K562 (cell line): ENCODE data around the gene ZNF22. TPM values are rescaled to one million over a fixed set of nuclear protein-coding genes. Genes with fewer than 3 reads are reported as not detected.

ENCODE experiments used
- ARNT ChIP-seq, 2 experiments: fragments of 450-650 bp; IDR thresholded peaks; 2 replicates each; pipeline ENCODE4 v1.6.1; 2016; ENCODE audit warnings: mild to moderate bottlenecking in 1 of 2
- BRD4 ChIP-seq: fragments of 200-600 bp; sonication (generic); IDR thresholded peaks from 2 replicates; pipeline ENCODE4 v1.6.1; 2017; ENCODE audit warnings: inconsistent platforms
- CBFA2T2 ChIP-seq: fragments of 450-650 bp; conservative IDR thresholded peaks from 2 replicates; pipeline ENCODE4 v1.6.1; 2017; ENCODE audit warnings: mild to moderate bottlenecking
- CCNT2 ChIP-seq: IDR thresholded peaks from 2 replicates; pipeline ENCODE4 v1.6.1; 2011; ENCODE audit warnings: borderline replicate concordance, low read depth, mild to moderate bottlenecking, moderate library complexity, mixed read lengths, low read length; ENCODE audit not compliant: insufficient read length; ENCODE audit errors: extremely low read depth
- FOXM1 ChIP-seq, 2 experiments: fragments of 450-650 bp in 1 of 2; sonication (generic) in 1 of 2; formaldehyde crosslinking in 1 of 2; IDR thresholded peaks; 2 replicates each; pipeline versions ENCODE4 v1.6.1 to v1.9.0; 2017 to 2022; ENCODE audit warnings: low read depth in 2 of 2, mild to moderate bottlenecking in 2 of 2, missing genetic modification reagents in 1 of 2, moderate library complexity in 1 of 2
- GABPA ChIP-seq: fragments of 200-800 bp; sonication (Bioruptor generic); conservative IDR thresholded peaks from 2 replicates; pipeline ENCODE4 v1.6.1; 2016; ENCODE audit warnings: low read depth, missing genetic modification characterization, missing compliant biosample characterization
- HMG20A ChIP-seq: fragments of 450-650 bp; formaldehyde crosslinking; conservative IDR thresholded peaks from 2 replicates; pipeline ENCODE4 v1.4.0; 2020; ENCODE audit warnings: mild to moderate bottlenecking, mixed read lengths
- HMGN3 ChIP-seq: IDR thresholded peaks from 2 replicates; pipeline ENCODE4 v1.6.1; 2011; ENCODE audit warnings: borderline replicate concordance, low read depth, mild to moderate bottlenecking, mixed read lengths, low read length; ENCODE audit not compliant: insufficient read length; ENCODE audit errors: extremely low read depth
- JUNB ChIP-seq: fragments of 450-650 bp; formaldehyde crosslinking; conservative IDR thresholded peaks from 2 replicates; pipeline ENCODE4 v1.4.0; 2020; ENCODE audit warnings: mild to moderate bottlenecking
- KDM4B ChIP-seq, 2 experiments: fragments of 450-650 bp in 1 of 2; sonication (generic) in 1 of 2; IDR thresholded peaks; 2 replicates each; pipeline ENCODE4 v1.6.1; 2016 to 2017; ENCODE audit warnings: borderline replicate concordance in 2 of 2, antibody characterized with exemption in 1 of 2, low read depth in 1 of 2, mild to moderate bottlenecking in 1 of 2
- NRF1 ChIP-seq, 2 experiments: fragments of 450-650 bp; IDR thresholded peaks in 1 of 2; conservative IDR thresholded peaks in 1 of 2; 2 replicates each; pipeline ENCODE4 v1.6.1; 2014; ENCODE audit warnings: mild to moderate bottlenecking in 2 of 2
- TFAP4 ChIP-seq: sonication (generic); formaldehyde crosslinking; IDR thresholded peaks from 2 replicates; pipeline ENCODE4 v1.8.0; 2022; ENCODE audit warnings: missing genetic modification reagents, mild to moderate bottlenecking, moderate library complexity, borderline replicate concordance
- ZNF140 ChIP-seq: fragments of 250-450 bp; sonication (Bioruptor Pico); IDR thresholded peaks from 2 replicates; pipeline ENCODE4 v1.8.0; 2021; ENCODE audit warnings: moderate library complexity, mild to moderate bottlenecking, inconsistent platforms
- ZNF717 ChIP-seq: fragments of 250-450 bp; sonication (Bioruptor Pico); IDR thresholded peaks from 2 replicates; pipeline ENCODE4 v1.5.0; 2021
- polyA plus RNA-seq, 8 experiments: library from polyadenylated mRNA; depleted of rRNA in 4 of 8; stranded (reverse) in 5 of 8; unstranded in 3 of 8; fragments of >200 nt; fragmentation: Nextera tagmentation in 2 of 8; fragmentation: Illumina TruSeq in 1 of 8; extraction: Ambion mirVana in 2 of 8; extraction: Trizol in 1 of 8; gene quantifications; 2 replicates each; pipeline versions ENCODE4 v1.2.1 to v1.2.3, GENCODE V29; 2011 to 2014; ENCODE audit warnings: inconsistent platforms in 1 of 8, missing spikeins in 1 of 8
- total RNA-seq, 7 experiments: library from RNA; depleted of rRNA in 6 of 7; stranded (reverse); fragments of >200 nt in 6 of 7; fragmentation: Illumina TruSeq in 2 of 7; extraction: Trizol in 2 of 7; gene quantifications; 2 replicates each; pipeline versions ENCODE4 v1.2.1 to v1.2.3, GENCODE V29; 2011 to 2021; ENCODE audit warnings: low replicate concordance in 1 of 7
- TF ChIP-seq, protein P1 (sequence below): fragments of 450-650 bp; IDR thresholded peaks from 2 replicates; pipeline ENCODE4 v1.6.1; 2016; ENCODE audit warnings: low read depth

ZNF22 gene
- total and polyA plus RNA-seq, 9 of the 15 experiments (the other 6 are each of a cell fraction or from before 2014, with no cell fraction given), result 36.2 to 98.7 (median 51.2) TPM

DNA sequence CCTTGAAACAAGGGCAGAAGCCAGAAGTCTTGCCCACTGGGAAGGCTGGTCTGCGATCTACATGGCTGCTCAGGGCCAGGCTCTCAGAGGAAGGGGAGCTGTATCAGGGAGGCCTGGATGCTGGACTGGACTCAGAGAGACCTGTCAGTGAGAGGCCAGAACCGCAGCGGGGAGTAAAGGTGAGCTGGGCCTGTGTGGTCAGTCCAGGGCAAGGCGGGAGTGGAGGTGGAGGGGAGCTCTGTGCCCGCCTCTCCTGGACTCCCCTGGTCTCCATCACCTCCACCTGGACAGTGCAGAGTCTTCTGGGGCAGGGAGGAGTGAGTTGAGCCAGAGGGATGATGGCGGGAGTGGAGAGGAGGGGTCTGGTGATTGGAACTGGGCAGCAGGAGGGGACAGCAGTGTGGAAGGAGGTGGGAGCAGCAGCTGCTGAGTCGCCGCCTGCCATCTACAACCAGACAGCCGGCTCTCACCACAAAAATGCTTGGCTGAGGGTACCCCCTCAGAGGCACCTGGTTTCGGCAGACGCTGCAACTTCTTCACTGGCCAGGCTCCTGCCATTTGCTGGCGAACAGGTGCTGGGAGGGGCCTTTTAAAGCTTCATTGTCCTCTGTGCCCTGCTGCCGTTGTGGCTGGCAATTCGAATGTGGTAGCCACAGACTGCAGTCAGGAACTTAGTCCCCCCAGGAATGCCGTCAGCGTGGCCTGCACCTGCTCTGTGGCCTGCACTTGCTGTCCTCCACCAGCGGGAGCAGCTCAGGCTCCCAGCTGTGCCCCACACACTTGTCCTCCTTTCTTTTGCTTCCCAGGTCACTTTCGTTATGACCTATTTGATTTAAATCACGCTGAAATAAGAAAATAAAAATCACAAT, 37.6 kb upstream of the ZNF22 start (continued):
- TF ChIP-seq CCNT2, result no peak
- no peak for TF ChIP-seq BRD4
- no peak for TF ChIP-seq CBFA2T2
- no peak for TF ChIP-seq JUNB
- no peak for TF ChIP-seq FOXM1 (IDR thresholded peaks at IDR 0.05; ENCODE audit: low read depth)
- TF ChIP-seq FOXM1 (CRISPR knock-in tag; IDR thresholded peaks at IDR 0.05; ENCODE audit: low read depth), result no peak
- TF ChIP-seq KDM4B (IDR thresholded peaks at IDR 0.05; ENCODE audit: borderline replicate concordance in 2 of 2, low read depth in 1 of 2), result no peak
- no peak for TF ChIP-seq ARNT (IDR thresholded peaks at IDR 0.05)
- TF ChIP-seq TFAP4 (CRISPR knock-in tag), result peak; percentile 33; the same call in 1 of the 2 replicates
- peak; percentile 15 to 42; a peak in 2 of 4 replicates for TF ChIP-seq NRF1 (conservative IDR thresholded peaks at IDR 0.05 in 1 of 2, IDR thresholded peaks at IDR 0.05 in 1 of 2)
- TF ChIP-seq ZNF140 (CRISPR knock-in tag), result no peak
- TF ChIP-seq HMG20A (CRISPR knock-in tag), result no peak
- TF ChIP-seq HMGN3, result no peak
- TF ChIP-seq ZNF717 (CRISPR knock-in tag), result no peak
- TF ChIP-seq, protein P1, sequence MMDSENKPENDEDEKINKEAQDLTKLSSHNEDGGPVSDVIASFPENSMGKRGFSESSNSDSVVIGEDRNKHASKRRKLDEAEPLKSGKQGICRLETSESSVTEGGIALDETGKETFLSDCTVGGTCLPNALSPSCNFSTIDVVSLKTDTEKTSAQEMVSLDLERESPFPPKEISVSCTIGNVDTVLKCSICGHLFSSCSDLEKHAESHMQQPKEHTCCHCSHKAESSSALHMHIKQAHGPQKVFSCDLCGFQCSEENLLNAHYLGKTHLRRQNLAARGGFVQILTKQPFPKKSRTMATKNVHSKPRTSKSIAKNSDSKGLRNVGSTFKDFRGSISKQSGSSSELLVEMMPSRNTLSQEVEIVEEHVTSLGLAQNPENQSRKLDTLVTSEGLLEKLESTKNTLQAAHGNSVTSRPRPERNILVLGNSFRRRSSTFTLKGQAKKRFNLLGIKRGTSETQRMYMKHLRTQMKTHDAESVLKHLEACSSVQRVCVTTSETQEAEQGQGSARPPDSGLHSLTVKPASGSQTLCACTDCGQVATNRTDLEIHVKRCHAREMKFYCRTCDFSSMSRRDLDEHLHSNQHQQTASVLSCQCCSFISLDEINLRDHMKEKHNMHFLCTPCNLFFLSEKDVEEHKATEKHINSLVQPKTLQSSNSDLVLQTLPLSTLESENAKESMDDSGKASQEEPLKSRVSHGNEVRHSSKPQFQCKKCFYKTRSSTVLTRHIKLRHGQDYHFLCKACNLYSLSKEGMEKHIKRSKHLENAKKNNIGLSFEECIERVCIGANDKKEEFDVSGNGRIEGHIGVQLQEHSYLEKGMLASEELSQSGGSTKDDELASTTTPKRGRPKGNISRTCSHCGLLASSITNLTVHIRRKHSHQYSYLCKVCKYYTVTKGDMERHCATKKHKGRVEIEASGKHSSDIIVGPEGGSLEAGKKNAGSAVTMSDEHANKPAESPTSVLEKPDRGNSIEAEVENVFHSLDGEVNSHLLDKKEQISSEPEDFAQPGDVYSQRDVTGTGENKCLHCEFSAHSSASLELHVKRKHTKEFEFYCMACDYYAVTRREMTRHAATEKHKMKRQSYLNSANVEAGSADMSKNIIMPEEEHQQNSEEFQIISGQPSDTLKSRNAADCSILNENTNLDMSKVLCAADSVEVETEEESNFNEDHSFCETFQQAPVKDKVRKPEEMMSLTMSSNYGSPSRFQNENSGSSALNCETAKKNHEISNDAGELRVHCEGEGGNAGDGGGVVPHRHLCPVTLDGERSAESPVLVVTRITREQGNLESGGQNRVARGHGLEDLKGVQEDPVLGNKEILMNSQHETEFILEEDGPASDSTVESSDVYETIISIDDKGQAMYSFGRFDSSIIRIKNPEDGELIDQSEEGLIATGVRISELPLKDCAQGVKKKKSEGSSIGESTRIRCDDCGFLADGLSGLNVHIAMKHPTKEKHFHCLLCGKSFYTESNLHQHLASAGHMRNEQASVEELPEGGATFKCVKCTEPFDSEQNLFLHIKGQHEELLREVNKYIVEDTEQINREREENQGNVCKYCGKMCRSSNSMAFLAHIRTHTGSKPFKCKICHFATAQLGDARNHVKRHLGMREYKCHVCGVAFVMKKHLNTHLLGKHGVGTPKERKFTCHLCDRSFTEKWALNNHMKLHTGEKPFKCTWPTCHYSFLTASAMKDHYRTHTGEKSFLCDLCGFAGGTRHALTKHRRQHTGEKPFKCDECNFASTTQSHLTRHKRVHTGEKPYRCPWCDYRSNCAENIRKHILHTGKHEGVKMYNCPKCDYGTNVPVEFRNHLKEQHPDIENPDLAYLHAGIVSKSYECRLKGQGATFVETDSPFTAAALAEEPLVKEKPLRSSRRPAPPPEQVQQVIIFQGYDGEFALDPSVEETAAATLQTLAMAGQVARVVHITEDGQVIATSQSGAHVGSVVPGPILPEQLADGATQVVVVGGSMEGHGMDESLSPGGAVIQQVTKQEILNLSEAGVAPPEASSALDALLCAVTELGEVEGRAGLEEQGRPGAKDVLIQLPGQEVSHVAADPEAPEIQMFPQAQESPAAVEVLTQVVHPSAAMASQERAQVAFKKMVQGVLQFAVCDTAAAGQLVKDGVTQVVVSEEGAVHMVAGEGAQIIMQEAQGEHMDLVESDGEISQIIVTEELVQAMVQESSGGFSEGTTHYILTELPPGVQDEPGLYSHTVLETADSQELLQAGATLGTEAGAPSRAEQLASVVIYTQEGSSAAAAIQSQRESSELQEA, result no peak
- TF ChIP-seq GABPA (tag), result peak; percentile 51; the same call in 1 of the 2 replicates
